CD14-positive monocyte (primary cell): ENCODE data around the gene KIT. TPM values are rescaled to one million over a fixed set of nuclear protein-coding genes. Genes with fewer than 3 reads are reported as not detected.

ENCODE experiments used
- DNase-seq, 3 donors: peaks; one replicate each; pipeline ENCODE4 v3.0.0-alpha.2; 2011 to 2022
- H2AFZ ChIP-seq: 2 replicates; pipeline ENCODE4 v1.6.0; 2012; ENCODE audit warnings: mild to moderate bottlenecking, low read depth, low read length, inconsistent platforms; ENCODE audit not compliant: insufficient read depth, poor library complexity, severe bottlenecking
- H3K27ac ChIP-seq, 2 donors: 1 replicate in 1 of 2; 2 replicates in 1 of 2; pipeline ENCODE4 v1.5.1; 2012 to 2013; ENCODE audit warnings: low read length in 2 of 2, control low read depth in 1 of 2, inconsistent platforms in 1 of 2, low read depth in 1 of 2, mild to moderate bottlenecking in 1 of 2
- H3K27me3 ChIP-seq, 2 donors: one replicate each; pipeline versions ENCODE4 v1.6.0 to v1.6.1; 2011 to 2013; ENCODE audit warnings: low read length in 2 of 2; ENCODE audit not compliant: control insufficient read depth in 2 of 2, insufficient read depth in 2 of 2
- H3K36me3 ChIP-seq, 2 donors: replicated peaks in 1 of 2; 1 replicate in 1 of 2; 2 replicates in 1 of 2; pipeline versions ENCODE4 v1.5.1 to v1.6.1; 2012 to 2013; ENCODE audit warnings: low read length in 2 of 2, control low read depth in 1 of 2, inconsistent platforms in 1 of 2, mild to moderate bottlenecking in 1 of 2; ENCODE audit not compliant: insufficient read depth in 2 of 2, control insufficient read depth in 1 of 2
- H3K4me1 ChIP-seq, 2 donors: 1 replicate in 1 of 2; 2 replicates in 1 of 2; pipeline versions ENCODE4 v1.5.1 to v1.6.1; 2012 to 2013; ENCODE audit warnings: low read length in 2 of 2, control low read depth in 1 of 2, inconsistent platforms in 1 of 2, mild to moderate bottlenecking in 1 of 2, moderate library complexity in 1 of 2; ENCODE audit not compliant: insufficient read depth in 2 of 2, control insufficient read depth in 1 of 2
- H3K4me2 ChIP-seq: replicated peaks from 2 replicates; pipeline ENCODE3; 2012; ENCODE audit warnings: low read length, moderate library complexity, mild to moderate bottlenecking; ENCODE audit not compliant: poor library complexity, severe bottlenecking; ENCODE audit errors: extremely low read depth
- H3K4me3 ChIP-seq, 3 experiments: fragments of 200-600 bp in 1 of 3; sonication (generic) in 1 of 3; replicated peaks in 1 of 3; 1 replicate in 2 of 3; 2 replicates in 1 of 3; pipeline ENCODE4 v1.5.1; 2011 to 2013; ENCODE audit warnings: low read length in 3 of 3, mild to moderate bottlenecking in 3 of 3, control low read depth in 2 of 3, low read depth in 2 of 3, inconsistent platforms in 1 of 3, moderate library complexity in 1 of 3
- H3K79me2 ChIP-seq: 2 replicates; pipeline ENCODE4 v1.6.0; 2012; ENCODE audit warnings: mild to moderate bottlenecking, control low read depth, inconsistent platforms, low read length, moderate library complexity; ENCODE audit not compliant: insufficient read depth
- H3K9ac ChIP-seq: 2 replicates; pipeline ENCODE4 v1.6.0; 2017; ENCODE audit warnings: low read length, mild to moderate bottlenecking; ENCODE audit not compliant: insufficient read depth, poor library complexity, severe bottlenecking
- H3K9me3 ChIP-seq, 2 donors: replicated peaks in 1 of 2; 1 replicate in 1 of 2; 2 replicates in 1 of 2; pipeline versions ENCODE4 v1.5.1 to v1.6.1; 2012 to 2013; ENCODE audit warnings: low read length in 2 of 2, control low read depth in 1 of 2; ENCODE audit not compliant: control insufficient read depth in 1 of 2, insufficient read depth in 1 of 2
- H4K20me1 ChIP-seq: 2 replicates; pipeline ENCODE4 v1.6.0; 2012; ENCODE audit warnings: mild to moderate bottlenecking, low read length, control low read depth, moderate library complexity; ENCODE audit not compliant: insufficient read depth
- H3K27ac Mint-ChIP-seq, 7 donors: one replicate each; pipeline ENCODE4 v1.8.0; 2020; ENCODE audit warnings: mild to moderate bottlenecking in 7 of 7, mixed read lengths in 7 of 7, moderate library complexity in 6 of 7, inconsistent platforms in 2 of 7
- H3K27me3 Mint-ChIP-seq, 3 donors: one replicate each; pipeline ENCODE4 v1.8.0; 2021 to 2022; ENCODE audit warnings: low read depth in 3 of 3, mild to moderate bottlenecking in 3 of 3, mixed read lengths in 3 of 3, moderate library complexity in 3 of 3, inconsistent platforms in 1 of 3
- H3K36me3 Mint-ChIP-seq, 2 donors: one replicate each; pipeline ENCODE4 v1.8.0; 2020; ENCODE audit warnings: mixed read lengths in 2 of 2, inconsistent platforms in 1 of 2, mild to moderate bottlenecking in 1 of 2
- H3K4me1 Mint-ChIP-seq: one replicate; pipeline ENCODE4 v1.8.0; 2020; ENCODE audit warnings: mild to moderate bottlenecking, mixed read lengths
- H3K4me3 Mint-ChIP-seq, 2 donors: one replicate each; pipeline ENCODE4 v1.8.0; 2020; ENCODE audit warnings: mild to moderate bottlenecking in 2 of 2, mixed read lengths in 2 of 2, moderate library complexity in 1 of 2
- H3K9me3 Mint-ChIP-seq, 7 donors: one replicate each; pipeline ENCODE4 v1.8.0; 2020 to 2022; ENCODE audit warnings: mixed read lengths in 7 of 7, mild to moderate bottlenecking in 6 of 7, moderate library complexity in 6 of 7, inconsistent platforms in 2 of 7
- CTCF ChIP-seq: fragments of 200-600 bp; IDR thresholded peaks from one replicate; pipeline ENCODE4 v1.8.0; 2022; ENCODE audit warnings: antibody characterized with exemption, mild to moderate bottlenecking
- whole genome bisulfite sequencing: methylation state at CpG from one replicate; pipeline ENCODE4 v1.1.5; 2013; ENCODE audit warnings: missing lambda C conversion rate; ENCODE audit not compliant: insufficient coverage; 5-methylcytosine and 5-hydroxymethylcytosine counted together
- intact Hi-C, 2 donors: fragments of 100-400 bp; cut with micrococcal nuclease; formaldehyde crosslinking; loops; one replicate each; pipeline versions ENCODE4 v1.15.0 to v1.15.1; 2023
- polyA plus RNA-seq, 3 donors: library from polyadenylated mRNA; depleted of rRNA in 1 of 3; unstranded in 2 of 3; stranded (reverse) in 1 of 3; fragments of 300-500 nt in 2 of 3; fragments of >200 nt in 1 of 3; fragmentation: Illumina TruSeq in 2 of 3; gene quantifications; 1 replicate in 2 of 3; 2 replicates in 1 of 3; pipeline ENCODE4 v1.2.3, GENCODE V29; 2012 to 2021

KIT gene
- polyA plus RNA-seq, 3 donors, result not detected

DNA sequence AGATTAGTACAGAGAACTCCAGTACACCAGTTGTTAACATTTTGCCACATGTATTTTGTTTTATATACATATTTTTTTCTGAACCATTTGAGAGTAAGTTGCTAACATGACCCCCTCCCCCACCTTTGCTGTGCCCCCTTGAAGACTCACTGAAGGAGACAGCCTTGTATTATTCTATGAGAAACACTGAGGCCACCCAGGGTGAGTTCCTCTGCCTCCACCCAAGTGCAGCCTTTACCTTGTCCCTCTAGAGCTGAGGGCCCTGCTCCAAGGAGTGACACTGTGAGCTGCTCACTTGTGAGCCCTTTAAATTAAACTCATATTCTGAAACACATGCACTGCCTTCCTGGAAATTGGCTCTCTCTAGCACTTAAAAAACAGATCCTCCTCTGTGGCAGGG lies 21.1 kb downstream of the KIT start:
- Mint-ChIP-seq H3K36me3 (no peaks in the 10 kb centered on the region), H3K27me3 (peaks cover 0 to 3% (median 2%) of the 10 kb centered on the region in 3 donors), H3K4me3 (no peak overlapping the region), H3K4me1 (peaks cover 34% of the 10 kb centered on the region), H3K27ac (no peak overlapping the region), H3K9me3 (no peaks in the 10 kb centered on the region)
- no peak overlapping the region for H3K9ac ChIP-seq
- no peak overlapping the region for H2AFZ ChIP-seq
- intact Hi-C loops, result no loop called here
- TF ChIP-seq CTCF, result no peak
- no peak overlapping the region for H3K4me3 ChIP-seq
- no peaks in the 10 kb centered on the region for H3K36me3 ChIP-seq
- DNase-seq, result no peak
- H3K79me2 ChIP-seq, result peaks cover 6% of the 10 kb centered on the region
- no peaks in the 10 kb centered on the region for H4K20me1 ChIP-seq
- H3K4me1 ChIP-seq, result peaks cover 6 to 7% of the 10 kb centered on the region in 2 donors
- H3K4me2 ChIP-seq, result no peak overlapping the region
- no peaks in the 10 kb centered on the region for H3K9me3 ChIP-seq
- no peaks in the 10 kb centered on the region for H3K27me3 ChIP-seq
- no peak overlapping the region for H3K27ac ChIP-seq

DNA sequence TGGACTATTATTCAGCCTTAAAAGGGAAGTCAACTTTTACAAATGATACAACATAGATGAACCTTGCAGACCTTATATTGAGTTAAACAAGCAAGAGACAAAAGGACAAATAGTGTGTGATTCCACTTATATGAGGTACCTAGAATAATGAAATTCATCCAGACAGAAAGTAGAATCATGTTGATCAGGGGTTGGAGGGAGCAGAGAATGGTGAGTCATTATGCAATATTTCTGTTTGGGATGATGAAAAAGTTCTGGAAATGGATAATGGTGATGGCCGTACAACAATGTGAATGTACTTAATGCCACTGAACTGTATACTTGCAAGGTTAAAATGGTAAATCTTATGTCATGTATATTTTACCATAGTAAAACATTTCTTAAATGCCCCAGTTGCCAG lies 22.1 kb downstream of the KIT start:
- H3K36me3 Mint-ChIP-seq, result no peaks in the 10 kb centered on the region
- H3K27ac Mint-ChIP-seq, result no peak overlapping the region
- H3K27me3 Mint-ChIP-seq, result peaks cover 0 to 3% (median 2%) of the 10 kb centered on the region in 3 donors
- Histone ChIP-seq H3K9ac (no peak overlapping the region), H3K27ac (no peak overlapping the region), H3K36me3 (no peaks in the 10 kb centered on the region), H3K4me2 (no peak overlapping the region), H2AFZ (no peak overlapping the region), H3K9me3 (no peaks in the 10 kb centered on the region), H4K20me1 (no peaks in the 10 kb centered on the region), H3K4me3 (no peak overlapping the region), H3K27me3 (no peaks in the 10 kb centered on the region), H3K79me2 (no peaks in the 10 kb centered on the region), H3K4me1 (peaks cover 7% of the 10 kb centered on the region in 2 donors)
- no peak for TF ChIP-seq CTCF
- H3K4me3 Mint-ChIP-seq, result no peak overlapping the region
- DNase-seq, result no peak
- WGBS, result no CpG with 5 or more reads among the region's 1 CpG
- intact Hi-C loops, result no loop called here
- no peaks in the 10 kb centered on the region for H3K9me3 Mint-ChIP-seq
- peaks cover 37% of the 10 kb centered on the region for H3K4me1 Mint-ChIP-seq
